NCI-H1694 treated with DMSO at 0.1 percent for 48 hours (cell line): ENCODE measurements around the gene OR52A1.
"Not testable (repeated sequence)": the region's sequence is repeated elsewhere in the genome, so short reads cannot be mapped to it uniquely, and the experiment has no call there.

Experiments used
- DNase-seq: peaks from one replicate; lab custom pipeline; 2025; lab: John Stamatoyannopoulos, UW

OR52A1 gene

DNA sequence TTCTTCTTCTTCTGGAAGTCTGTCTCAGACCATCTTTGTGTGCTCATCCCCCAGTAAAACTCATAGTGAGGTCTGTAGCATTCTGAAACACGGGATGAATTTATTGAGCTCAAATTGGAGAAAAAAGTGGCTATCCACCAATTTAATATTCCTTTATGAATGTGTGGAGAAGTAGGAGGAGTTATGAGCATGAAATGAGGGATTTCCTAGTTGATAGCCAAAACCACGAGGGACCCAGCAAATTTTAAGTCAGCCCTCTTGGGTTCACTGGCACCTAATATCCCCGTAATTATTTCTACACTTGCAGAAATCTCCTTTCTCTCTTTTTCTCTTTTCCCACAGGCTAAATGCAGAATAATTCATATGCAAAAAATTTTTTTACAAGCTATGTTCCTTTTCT is at the start of gene OR52A1:
OR52A1 (minus strand) TSS at position 101 of the 400 bp plus-strand sequence. CDS start 2,388 bp downstream, outside the sequence.
- DNase-seq, result no peak

DNA sequence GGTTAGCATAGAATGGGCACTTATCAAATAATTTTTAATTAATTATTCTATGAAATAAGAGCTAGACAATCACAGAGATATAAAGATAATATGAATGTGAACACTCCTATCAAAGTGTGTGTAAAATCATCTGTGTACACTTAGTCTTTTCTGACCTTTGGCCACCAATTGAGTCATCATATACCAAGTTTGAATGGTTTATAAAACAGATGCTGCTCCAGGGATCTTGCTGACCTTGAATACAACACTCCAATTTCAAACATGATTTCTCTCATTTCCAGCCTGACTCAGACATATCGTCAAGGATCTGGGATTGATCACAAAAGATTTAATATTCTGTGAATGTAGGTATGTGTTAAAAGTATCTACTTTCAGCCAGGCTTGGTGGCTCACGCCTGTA is 48.8 kb upstream of the OR52A1 start:
- DNase-seq, result no peak

DNA sequence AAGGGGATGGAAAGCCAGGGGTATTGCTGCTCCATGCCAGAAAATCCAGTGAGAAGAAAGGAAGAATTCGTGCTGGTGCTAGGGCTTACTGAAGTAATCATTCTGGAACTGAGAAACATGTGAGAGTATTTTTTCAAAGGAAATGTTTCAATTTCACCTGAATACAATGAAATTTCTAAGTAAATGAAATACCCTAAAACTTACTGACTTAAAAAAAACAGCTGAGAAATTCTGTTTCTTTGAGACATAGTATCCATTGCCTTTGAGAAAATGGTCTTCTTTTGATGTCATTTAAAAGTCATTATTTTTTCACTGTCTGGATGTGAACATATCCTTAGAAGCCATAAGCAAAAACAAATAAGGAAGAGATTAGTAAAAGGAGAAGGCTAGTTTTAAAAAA is 46.0 kb upstream of the OR52A1 start, which contains the start of gene OR51V1:
OR51V1 (minus strand) TSS at position 101 of the 400 bp plus-strand sequence; CDS start at position 101, 0 bp downstream.
- DNase-seq, result no peak

- no peak for DNase-seq
Observed at GRCh38 chr11:5198285-5198684, 43.7 kb upstream of the OR52A1 start.

DNA sequence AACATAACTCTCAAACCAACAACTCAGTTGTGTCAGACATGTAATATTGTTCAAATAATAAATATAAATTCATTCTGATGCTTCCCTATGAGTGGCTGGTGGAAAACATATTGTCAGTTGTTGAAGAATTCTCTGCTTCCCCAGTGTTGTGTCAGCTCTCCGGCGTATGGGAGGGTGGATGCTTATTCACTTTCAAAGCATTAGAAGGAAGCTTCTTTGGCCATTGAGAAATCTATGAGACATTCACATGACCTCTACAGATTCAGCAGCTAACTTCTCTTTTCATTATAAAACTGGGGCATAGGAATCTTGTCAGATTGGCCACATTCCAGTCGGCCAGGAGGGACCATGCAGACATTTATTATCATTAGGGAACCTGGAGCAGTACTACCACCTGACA is 43.0 kb upstream of the OR52A1 start:
- no peak for DNase-seq

GRCh38 chr11:5196731-5197130 is 42.2 kb upstream of the OR52A1 start:
- no peak for DNase-seq

DNA sequence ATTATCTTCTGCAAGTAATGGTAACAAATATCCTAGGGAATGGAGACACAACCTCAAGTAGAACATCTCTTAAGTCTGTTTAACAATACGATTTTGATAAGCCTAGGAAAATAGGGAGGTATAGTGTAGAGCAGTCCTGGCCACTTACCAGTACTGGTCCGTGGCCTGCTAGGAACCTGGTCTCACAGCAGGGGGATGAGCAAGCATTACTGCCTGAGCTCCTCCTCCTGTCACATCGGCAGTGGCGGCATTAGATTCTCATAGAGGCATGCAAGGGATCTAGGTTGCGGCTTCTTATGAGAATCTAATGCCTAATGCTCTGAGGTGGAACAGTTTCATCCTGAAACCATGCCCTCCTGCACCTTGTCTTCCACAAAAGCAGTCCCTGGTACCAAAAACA is 41.5 kb upstream of the OR52A1 start:
- DNase-seq, result no peak

DNA sequence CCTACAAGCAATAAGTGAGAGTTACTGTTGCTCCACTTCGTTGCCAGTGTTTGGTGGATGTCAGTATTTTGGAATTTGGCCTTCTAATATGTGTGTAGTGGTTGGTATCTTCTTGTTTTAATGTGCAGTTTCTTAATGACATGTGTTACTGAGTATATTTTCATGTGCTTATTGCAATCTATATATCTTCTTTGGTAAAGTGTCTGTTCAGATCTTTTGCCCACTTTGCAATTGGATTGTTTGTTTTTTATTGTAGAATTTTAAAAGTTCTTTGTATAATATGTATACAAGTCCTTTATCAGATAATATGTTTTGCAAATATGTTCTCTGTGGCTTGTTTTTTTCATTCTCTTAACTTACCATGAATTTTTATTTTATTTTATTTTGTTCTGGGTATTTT is 38.2 kb upstream of the OR52A1 start:
- DNase-seq, result no peak

DNA sequence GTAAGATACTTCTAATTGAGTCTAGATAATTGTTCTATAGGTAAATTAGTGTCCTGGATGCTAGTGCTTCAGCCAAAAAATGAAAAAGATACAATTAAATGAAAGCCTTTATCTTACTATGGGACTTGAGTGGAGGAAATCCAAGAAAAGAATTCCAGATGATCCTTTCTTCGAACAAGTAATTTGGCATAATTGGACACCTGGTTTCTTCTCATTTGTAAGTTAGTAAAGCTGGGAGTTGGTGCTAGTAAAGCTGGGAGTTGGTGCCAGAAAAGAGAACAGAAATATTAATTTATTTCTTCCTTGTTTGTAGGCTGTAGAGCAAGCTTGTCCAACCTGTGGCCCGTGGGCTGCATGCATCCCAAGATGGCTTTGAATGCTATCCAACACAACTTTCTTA is 33.6 kb upstream of the OR52A1 start:
- DNase-seq, result no peak

GRCh38 chr11:5178046-5178837 is 23.7 kb upstream of the OR52A1 start:
- DNase-seq, result no peak

DNA sequence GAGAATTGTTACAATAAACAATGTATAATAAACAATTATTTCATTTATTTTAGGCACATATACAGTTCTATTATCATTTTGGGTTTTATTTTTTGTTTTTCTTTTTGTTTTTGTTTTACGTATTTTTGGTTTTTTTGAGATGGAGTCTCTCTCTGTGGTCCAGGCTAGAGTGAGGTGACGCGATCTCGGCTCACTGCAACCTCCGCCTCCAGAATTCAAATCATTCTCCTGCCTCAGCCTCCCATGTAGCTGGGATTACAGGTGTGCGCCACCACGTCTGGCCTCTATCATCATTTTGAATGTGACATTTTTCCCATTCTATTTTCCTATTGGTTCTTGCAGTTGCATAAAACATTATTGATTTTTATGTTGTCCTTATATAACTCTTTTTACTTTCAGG is 20.4 kb upstream of the OR52A1 start:
- no peak for DNase-seq

- no peak for DNase-seq
Observed at GRCh38 chr11:5171856-5172255, 17.3 kb upstream of the OR52A1 start.

DNA sequence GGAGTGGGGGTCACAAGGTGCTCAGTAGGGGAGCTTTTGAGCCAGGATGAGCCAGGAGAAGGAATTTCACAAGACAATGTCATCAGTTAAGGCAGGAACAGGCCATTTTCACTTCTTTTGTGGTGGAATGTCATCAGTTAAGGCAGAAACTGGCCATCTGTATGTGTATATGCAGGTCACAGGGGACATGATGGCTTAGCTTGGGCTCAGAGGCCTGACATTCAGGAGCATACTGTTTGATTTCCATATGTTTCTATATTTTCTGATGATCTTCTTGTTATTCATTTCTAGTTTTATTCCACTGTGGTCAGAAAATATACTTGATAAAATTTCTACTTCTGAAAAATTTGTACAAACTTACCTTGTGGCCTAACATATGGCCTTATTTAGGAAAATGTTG is 11.3 kb upstream of the OR52A1 start:
- DNase-seq, result not testable (repeated sequence)

DNA sequence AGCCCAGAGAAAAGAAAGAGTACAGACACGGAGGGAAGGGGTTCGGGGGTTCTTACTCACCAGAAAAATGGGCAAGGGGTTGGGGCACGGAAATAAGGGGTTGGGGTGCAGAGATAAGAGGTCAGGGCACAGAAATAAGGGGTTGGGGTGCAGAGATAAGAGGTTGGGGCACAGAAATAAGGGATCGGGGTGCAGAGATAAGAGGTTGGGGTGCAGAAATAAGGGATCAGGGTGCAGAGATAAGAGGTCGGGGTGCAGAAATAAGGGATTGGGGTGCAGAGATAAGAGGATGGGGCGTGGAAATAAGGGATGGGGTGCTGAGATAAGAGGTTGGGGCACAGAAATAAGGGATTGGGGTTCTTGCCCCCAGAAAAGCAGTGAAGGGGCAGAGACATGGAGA is 10.2 kb upstream of the OR52A1 start:
- not testable (repeated sequence) for DNase-seq

- DNase-seq, result not testable (repeated sequence)
Observed at GRCh38 chr11:5161045-5161444, 6.5 kb upstream of the OR52A1 start.

- not testable (repeated sequence) for DNase-seq
Observed at GRCh38 chr11:5160217-5160616, 5.7 kb upstream of the OR52A1 start.

DNA sequence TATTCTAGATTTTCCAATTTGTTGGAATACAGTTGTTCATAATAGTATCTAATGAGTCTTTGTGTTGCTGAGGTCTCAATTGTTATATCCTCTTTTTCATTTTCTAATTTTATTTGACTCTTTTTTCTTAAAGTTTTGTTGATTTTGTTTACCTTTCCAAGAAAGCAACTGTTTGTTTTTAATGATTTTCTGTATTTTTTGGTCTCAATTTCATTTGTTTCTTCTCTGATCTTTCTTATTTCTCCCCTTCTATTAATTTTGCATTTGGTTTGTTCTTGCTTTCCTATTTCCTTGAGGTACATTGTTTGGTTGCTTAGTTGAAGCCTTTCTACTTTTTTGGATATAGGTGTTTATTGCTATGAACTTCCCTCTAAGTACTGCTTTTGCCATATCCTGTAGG is 5.2 kb upstream of the OR52A1 start:
- no peak for DNase-seq

DNA sequence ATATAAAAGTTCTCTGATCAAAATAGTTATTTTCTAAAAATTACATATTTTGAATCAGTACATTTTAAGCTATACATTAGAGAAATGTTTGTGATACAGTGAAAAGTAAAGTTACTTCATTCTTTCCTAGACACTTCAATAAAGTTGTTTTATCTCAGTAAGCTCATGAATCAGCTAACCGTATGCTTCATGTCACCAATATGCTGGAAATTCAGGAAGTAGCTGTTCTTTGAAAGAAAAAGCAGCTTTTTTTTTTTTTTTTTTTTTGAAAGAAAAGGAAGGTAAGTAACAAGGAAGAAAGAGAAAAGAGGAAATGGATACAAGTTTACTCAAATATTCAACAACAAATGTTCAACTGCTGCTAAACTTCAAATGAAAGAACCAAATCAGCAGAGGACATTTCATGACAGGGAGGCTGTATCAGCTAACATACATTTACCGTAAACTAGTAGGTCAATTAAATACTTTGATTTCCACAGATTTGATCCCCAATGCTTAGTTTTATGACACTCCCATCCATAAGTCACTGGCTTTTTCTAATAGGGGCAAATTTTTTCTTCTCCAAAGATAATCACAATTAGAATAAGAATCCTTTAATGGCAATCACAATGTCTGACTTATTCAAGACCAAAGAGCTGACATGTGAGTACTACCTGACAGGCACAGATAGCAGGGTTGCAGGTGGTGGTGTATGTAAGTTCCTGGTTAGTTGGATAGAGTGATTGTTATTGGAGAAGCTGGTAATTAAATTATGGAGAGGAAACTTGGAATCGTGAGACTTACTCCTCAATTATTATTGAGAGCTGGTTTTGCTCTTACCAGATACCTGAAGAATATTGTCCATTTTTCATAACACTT is 754 bp downstream of the OR52A1 start:
- DNase-seq, result no peak

GRCh38 chr11:5151713-5152153 is 2.8 kb downstream of the OR52A1 start:
- DNase-seq, result no peak

DNA sequence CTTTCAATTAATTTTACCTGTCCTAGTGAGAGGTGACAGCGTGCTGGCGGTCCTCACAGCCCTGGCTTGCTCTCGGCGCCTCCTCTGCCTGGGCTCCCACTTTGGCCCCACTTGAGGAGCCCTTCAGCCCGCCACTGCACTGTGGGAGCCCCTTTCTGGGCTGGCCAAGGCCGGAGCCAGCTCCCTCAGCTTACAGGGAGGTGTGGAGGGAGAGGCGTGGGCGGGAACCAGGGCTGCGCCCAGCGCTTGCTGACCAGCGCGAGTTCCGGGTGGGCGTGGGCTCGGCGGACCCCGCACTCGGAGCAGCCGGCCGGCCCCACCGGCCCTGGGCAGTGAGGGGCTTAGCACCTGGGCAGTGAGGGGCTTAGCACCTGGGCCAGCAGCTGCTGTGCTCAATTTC is 10.4 kb downstream of the OR52A1 start:
- DNase-seq, result not testable (repeated sequence)

- no peak for DNase-seq
Observed at GRCh38 chr11:5137996-5138395, 16.6 kb downstream of the OR52A1 start, which contains the start of gene OR52A5. Gene OR52A5 (minus strand): TSS chr11:5138356. CDS start chr11:5132642, 5,714 bp downstream.

- DNase-seq, result no peak
Observed at GRCh38 chr11:5137014-5137413, 17.5 kb downstream of the OR52A1 start.

GRCh38 chr11:5136261-5136660 is 18.3 kb downstream of the OR52A1 start:
- DNase-seq, result no peak
